Stimulated activated CD4-positive, alpha-beta T cell treated with anti-CD3 and anti-CD28 coated beads, Interleukin-15, amount 100 ng/mL, for 24 hours (primary cell): ENCODE measurements around the gene PRM3.
A peak's percentile ranks its signal among the peaks of the same experiment; 100 is the strongest.

Experiments used
- DNase-seq: peaks from one replicate; pipeline ENCODE4 v3.0.0-alpha.2; 2020

Gene PRM3

DNA sequence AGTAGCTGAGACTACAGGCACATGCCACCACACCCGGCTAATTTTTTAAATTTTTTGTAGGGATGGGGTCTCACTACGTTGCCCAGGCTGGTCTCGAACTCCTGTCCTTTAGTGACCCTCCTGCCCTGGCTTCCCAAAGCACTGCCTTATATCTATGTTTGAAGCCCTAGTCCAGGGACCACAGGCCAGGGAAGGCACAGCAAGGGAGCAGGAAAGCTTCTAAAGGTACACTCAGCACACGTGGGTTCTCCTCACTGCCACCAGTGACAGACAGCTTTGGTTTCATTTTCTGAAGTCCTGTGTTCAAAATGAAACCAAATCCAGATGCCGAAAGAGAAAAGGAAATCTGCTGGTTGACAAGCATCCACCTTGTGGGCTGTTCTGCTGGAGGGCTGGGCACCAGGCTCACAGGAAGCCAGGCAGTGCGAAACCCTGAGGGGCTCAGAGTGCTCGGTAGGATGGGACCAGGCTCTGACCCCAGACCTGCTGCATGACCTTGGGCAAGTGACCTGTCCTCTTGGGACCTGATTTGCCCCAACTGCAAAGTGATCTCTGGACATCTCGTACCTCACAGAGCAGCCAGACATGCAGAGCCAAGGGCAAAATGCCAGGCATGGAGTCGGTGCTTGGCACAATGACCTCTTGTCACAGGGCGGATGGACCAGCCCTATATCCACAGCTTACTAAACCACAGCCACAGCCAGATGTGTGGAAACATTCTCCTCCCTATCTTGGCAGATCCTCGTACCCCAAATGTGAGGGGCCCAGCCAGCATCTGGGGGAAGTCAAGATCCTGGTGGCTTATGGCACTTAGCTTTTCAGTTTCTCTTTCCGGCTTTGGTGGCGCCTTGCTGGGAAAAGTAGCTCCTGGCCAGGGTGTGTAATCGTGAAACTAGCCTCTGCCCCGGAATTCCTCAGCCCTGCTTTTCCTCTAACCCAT lies 14.6 kb downstream of the PRM3 start:
- DNase-seq: peak; percentile 57

- peak; percentile 77 for DNase-seq
These were observed 16.1 kb downstream of the PRM3 start for GRCh38 chr16:11257131-11257938.

DNA sequence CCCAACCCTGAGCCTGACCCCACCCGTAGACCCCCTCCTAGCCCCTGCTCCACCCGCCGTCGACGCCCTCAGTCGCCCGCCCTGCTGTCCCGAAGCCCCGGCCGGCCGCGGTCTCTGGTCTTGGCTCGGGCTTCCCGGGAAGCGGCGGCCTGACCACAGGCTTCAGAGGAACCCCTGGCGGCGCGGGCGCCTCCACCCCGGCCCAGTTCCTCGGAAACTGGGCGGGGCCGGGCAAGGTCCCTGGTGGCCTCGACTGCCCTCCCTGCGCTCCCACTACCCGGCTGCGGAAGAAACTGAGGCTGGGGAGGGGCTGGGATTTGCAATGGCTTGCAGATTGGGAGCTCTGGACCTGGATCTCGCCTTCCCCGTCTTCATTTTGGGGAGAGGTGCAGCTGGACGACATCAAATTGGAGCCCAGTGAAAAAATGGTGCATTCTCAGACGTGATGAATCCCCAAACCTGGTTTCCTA lies 16.7 kb downstream of the PRM3 start:
- peak; percentile 80 for DNase-seq

- peak; percentile 90 for DNase-seq
These were observed 17.4 kb downstream of the PRM3 start, which contains the start of gene SOCS1 for GRCh38 chr16:11255737-11256660. TSS of gene SOCS1 (minus strand) at chr16:11256204. CDS start at chr16:11255478, 726 bp downstream.

DNA sequence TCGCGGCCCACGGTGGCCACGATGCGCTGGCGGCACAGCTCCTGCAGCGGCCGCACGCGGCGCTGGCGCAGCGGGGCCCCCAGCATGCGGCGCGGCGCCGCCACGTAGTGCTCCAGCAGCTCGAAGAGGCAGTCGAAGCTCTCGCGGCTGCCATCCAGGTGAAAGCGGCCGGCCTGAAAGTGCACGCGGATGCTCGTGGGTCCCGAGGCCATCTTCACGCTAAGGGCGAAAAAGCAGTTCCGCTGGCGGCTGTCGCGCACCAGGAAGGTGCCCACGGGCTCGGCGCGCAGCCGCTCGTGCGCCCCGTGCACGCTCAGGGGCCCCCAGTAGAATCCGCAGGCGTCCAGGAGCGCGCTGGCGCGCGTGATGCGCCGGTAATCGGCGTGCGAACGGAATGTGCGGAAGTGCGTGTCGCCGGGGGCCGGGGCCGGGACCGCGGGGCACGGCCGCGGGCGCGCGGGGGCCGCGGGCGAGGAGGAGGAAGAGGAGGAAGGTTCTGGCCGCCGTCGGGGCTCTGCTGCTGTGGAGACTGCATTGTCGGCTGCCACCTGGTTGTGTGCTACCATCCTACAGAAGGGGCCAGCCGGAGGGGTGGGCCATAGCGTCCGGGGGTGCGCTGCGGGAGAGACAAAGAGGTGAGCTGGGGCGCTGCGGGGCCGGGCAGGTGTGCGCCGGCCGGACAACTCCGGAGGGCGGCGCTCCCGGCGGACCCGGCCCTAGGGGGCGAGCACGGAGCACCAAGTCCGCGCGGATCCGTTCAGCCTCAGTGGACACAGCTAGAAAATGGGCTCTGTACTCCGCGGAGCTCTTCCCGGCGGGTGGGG lies 18.3 kb downstream of the PRM3 start:
- peak; percentile 65 for DNase-seq

- DNase-seq: peak; percentile 51
These were observed 19.2 kb downstream of the PRM3 start for GRCh38 chr16:11253995-11254912.

DNA sequence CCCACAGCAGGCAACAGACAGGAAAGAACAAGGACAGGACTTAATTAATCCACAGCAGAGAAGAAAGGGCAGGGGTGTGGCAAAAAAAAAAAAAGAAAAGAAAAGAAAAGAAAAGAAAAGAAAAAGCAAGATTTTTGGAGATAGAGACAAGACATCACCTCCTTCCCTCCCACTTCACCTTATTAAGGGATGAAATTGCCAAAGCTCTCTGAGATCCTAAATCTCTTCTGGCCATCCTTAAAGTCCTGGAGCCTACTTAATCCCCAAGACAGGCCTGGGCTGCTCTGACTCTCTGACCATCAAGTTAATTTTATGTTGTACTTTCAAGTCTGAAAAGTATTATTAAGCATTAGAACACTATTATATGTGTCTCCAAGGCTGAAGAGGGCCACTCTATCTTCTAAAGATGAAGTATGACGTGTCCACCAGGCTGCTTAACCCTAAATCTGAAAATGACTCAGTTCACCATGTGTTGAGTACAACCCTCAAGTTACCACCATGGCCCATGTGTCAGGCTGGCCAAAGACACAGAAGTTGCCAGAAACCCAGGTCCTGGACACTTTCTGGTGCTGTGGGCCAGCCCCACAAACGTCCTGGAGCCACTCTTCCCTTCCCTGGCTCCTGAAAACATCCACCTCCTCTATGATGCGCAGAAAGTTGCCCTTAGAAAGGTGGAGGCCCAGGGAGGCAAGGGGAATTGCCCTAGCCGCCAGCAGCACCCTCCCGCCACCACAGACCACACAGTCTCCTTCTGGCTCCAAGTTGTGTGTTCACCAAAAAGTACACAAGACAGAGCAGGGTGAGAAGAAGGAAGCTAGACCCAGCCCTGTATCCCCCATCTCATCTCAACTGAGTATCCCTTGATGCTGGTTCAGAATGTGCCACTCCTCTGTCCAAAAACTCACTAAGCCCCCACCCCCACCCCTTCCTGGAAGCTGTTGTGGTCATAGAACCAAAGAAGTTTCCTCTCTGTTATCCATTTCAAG lies 20.1 kb downstream of the PRM3 start:
- peak; percentile 65 for DNase-seq

DNA sequence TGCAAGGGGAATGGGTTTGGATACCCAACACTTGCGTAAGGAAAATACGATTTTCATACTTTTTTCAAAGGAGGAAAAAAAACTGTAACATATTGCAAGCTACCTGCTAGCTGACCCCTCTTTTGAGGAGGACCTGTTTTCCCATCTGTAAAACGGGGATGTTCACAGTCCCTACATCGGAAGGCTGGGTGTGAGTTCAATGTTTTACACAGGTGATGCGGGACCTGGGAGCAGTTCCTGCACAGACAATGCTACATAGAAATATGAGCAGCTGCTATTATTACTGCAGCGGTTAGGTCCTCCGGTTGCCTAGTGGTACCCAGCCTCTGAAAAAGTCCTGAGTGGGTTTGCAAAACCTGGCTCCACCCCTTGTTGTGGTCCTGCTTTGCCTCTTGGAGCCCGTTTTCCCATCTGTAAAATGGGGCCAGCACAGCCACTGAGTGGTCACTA lies 20.9 kb downstream of the PRM3 start:
- DNase-seq: peak; percentile 55

GRCh38 chr16:11251525-11252481 lies 21.6 kb downstream of the PRM3 start:
- peak; percentile 90 for DNase-seq

GRCh38 chr16:11250786-11251524 lies 22.5 kb downstream of the PRM3 start:
- peak; percentile 46 for DNase-seq

DNA sequence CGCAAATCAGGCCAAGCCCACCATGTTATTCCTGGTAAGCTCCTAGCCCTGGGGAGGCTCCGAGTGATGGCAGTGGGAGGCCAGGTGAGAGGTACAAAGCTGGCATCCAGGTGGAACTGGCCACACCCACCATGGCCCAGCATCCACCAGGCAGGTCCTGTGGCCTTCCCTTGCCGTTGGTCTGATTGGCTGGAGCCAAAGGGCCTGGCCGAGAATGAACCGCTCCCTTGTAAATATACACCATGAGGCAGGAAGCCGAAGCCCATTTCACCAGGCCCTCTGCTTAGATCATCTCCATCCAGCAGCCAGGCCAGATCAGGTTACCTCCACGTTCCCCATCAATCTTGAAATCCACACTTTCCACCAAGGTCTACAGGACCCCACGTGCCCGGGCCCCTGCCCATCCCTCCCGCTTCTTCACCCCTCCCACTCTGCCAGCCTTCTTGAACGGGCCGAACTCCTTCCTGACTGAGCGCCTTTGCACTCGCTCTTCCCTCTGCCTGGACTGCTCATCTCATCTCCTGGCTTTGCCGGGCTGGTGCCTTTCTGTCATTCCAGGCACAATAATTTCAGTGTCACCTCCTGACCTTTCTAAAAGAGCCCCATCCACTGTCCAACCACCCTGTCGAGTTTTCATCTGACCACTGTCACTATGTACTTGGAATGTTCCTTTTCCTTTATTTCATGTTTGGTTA lies 23.2 kb downstream of the PRM3 start:
- peak; percentile 70 for DNase-seq

DNA sequence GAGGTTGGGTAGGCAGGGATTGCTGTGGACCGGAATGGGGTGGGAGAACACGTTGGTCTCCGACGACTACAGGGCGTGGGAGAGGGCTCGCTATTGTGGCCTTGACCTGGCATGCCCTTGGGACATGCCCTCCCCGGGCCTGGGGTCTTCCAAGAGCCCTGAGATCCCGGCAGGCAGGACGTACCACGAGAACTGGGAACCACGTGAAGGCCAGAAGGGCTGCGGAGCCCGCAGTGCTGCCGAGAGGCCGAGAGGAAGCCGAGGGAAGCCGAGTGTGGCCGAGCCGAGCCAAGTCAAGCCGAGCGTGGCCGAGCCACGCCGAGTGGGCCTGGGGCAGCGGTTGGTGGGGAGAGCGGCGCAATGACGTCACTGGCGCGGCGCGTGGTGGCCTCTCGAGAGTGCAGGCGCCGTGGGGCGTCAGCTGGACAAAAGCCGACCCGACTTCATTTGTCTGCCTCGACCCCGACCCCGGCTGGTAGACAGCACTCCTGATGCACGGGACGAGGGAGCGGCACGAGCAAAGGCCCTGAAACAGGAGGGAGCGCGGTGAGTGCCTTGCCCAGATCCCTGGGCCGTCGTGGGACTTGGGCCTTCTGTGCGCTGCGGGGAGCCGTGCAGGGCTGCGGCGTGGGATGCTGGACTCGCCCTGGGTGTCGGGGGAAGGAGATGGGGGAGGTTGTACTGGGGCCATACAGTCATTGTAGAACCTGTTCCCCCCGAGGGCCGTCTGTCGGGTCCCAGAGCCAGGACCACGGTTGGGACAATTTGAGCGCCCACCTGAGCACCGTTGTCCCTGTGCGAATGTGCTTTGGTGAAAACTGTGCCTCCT lies 24.0 kb downstream of the PRM3 start:
- peak; percentile 65 for DNase-seq

- DNase-seq: no peak
These were observed 25.3 kb downstream of the PRM3 start for GRCh38 chr16:11248133-11248532.

GRCh38 chr16:11245988-11246387 lies 27.4 kb downstream of the PRM3 start:
- DNase-seq: peak; percentile 42

DNA sequence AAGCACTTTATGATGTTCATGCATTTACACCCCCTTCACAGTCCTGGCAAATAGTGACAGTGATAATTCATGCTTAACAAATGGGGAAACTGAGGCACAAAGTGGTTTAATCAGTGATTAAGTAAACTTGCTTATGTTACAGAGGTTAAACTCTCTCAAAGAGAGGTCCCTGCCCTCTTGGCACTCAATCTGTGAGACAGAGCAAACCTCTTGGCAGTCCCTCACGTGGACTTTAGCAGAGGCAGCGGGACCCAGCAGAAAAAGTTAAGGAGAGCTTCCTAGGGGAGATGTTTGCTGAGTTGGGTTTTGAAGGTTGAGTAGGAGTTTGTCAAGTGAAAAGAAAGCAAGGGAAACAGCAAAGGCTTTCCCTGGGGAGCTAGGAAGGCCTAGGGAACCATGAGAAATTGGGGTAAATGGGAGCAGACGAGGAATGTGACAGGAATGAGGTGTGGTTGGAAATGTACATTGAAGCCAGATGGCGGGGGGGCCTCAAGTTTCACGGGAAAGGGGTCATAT lies 28.1 kb downstream of the PRM3 start:
- no peak for DNase-seq
